ENCODE results near the gene SFRP2. TPM values are rescaled to one million over a fixed set of nuclear protein-coding genes. Genes with fewer than 3 reads are reported as not detected.

SFRP2 gene
- not detected in 2 replicates for total RNA-seq (2014; rRNA removed; shearing (Covaris generic))

- no peaks in the 10 kb centered on the region for H3K36me3 ChIP-seq
- no peak within 1 kb of the TSS for H3K4me3 ChIP-seq
- H3K9me3 ChIP-seq (replicated peaks), result no peaks in the 10 kb centered on the region
- H3K4me1 ChIP-seq (replicated peaks), result no peaks in the 10 kb centered on the region
- no peak for DNase-seq (ENCODE audit: low read depth in 1 of 2, low spot score in 2 of 2)
- peaks cover 16% of the 10 kb centered on the region for H3K27me3 ChIP-seq (replicated peaks)
- no peak within 1 kb of the TSS for H3K27ac ChIP-seq
These were observed at the start of gene SFRP2 for GRCh38 chr4:153788413-153789276. Gene SFRP2, minus strand, starts transcription at chr4:153789083. Its CDS starts 248 bp downstream, at chr4:153788835.

- Histone ChIP-seq H3K36me3 (no peaks in the 10 kb centered on the region), H3K4me3 (no peak overlapping the region), H3K4me1 (replicated peaks) (no peaks in the 10 kb centered on the region), H3K9me3 (replicated peaks) (no peaks in the 10 kb centered on the region), H3K27me3 (replicated peaks) (no peaks in the 10 kb centered on the region), H3K27ac (no peak overlapping the region)
- DNase-seq (ENCODE audit: low read depth in 1 of 2, low spot score in 2 of 2), result no peak
These were observed 49.7 kb upstream of the SFRP2 start for GRCh38 chr4:153838564-153838963.

- no peaks in the 10 kb centered on the region for H3K4me1 ChIP-seq (replicated peaks)
- no peak for DNase-seq (ENCODE audit: low read depth in 1 of 2, low spot score in 2 of 2)
- no peak overlapping the region for H3K4me3 ChIP-seq
- no peaks in the 10 kb centered on the region for H3K27me3 ChIP-seq (replicated peaks)
- H3K27ac ChIP-seq, result no peak overlapping the region
- H3K36me3 ChIP-seq, result no peaks in the 10 kb centered on the region
- H3K9me3 ChIP-seq (replicated peaks), result no peaks in the 10 kb centered on the region
These were observed 46.0 kb upstream of the SFRP2 start for GRCh38 chr4:153834901-153835300.

- H3K36me3 ChIP-seq, result no peaks in the 10 kb centered on the region
- H3K4me3 ChIP-seq, result no peak overlapping the region
- no peaks in the 10 kb centered on the region for H3K27me3 ChIP-seq (replicated peaks)
- no peaks in the 10 kb centered on the region for H3K9me3 ChIP-seq (replicated peaks)
- no peak for DNase-seq (ENCODE audit: low read depth in 1 of 2, low spot score in 2 of 2)
- H3K4me1 ChIP-seq (replicated peaks), result no peaks in the 10 kb centered on the region
- no peak overlapping the region for H3K27ac ChIP-seq
These were observed 43.9 kb upstream of the SFRP2 start for GRCh38 chr4:153832720-153833287.

GRCh38 chr4:153832054-153832453, 43.2 kb upstream of the SFRP2 start:
- Histone ChIP-seq H3K27ac (no peak overlapping the region), H3K27me3 (replicated peaks) (no peaks in the 10 kb centered on the region), H3K4me1 (replicated peaks) (no peaks in the 10 kb centered on the region), H3K36me3 (no peaks in the 10 kb centered on the region), H3K4me3 (no peak overlapping the region), H3K9me3 (replicated peaks) (no peaks in the 10 kb centered on the region)
- no peak for DNase-seq (ENCODE audit: low read depth in 1 of 2, low spot score in 2 of 2)

GRCh38 chr4:153831245-153831644, 42.4 kb upstream of the SFRP2 start:
- Histone ChIP-seq H3K27ac (no peak overlapping the region), H3K4me1 (replicated peaks) (no peaks in the 10 kb centered on the region), H3K36me3 (no peaks in the 10 kb centered on the region), H3K4me3 (no peak overlapping the region), H3K27me3 (replicated peaks) (no peaks in the 10 kb centered on the region), H3K9me3 (replicated peaks) (no peaks in the 10 kb centered on the region)
- no peak for DNase-seq (ENCODE audit: low read depth in 1 of 2, low spot score in 2 of 2)

GRCh38 chr4:153825691-153826090, 36.8 kb upstream of the SFRP2 start:
- H3K9me3 ChIP-seq (replicated peaks), result no peaks in the 10 kb centered on the region
- no peak overlapping the region for H3K4me3 ChIP-seq
- no peaks in the 10 kb centered on the region for H3K27me3 ChIP-seq (replicated peaks)
- H3K36me3 ChIP-seq, result no peaks in the 10 kb centered on the region
- no peaks in the 10 kb centered on the region for H3K4me1 ChIP-seq (replicated peaks)
- no peak overlapping the region for H3K27ac ChIP-seq
- no peak for DNase-seq (ENCODE audit: low read depth in 1 of 2, low spot score in 2 of 2)

GRCh38 chr4:153825126-153825525, 36.2 kb upstream of the SFRP2 start:
- Histone ChIP-seq H3K4me1 (replicated peaks) (no peaks in the 10 kb centered on the region), H3K9me3 (replicated peaks) (no peaks in the 10 kb centered on the region), H3K4me3 (no peak overlapping the region), H3K36me3 (no peaks in the 10 kb centered on the region), H3K27me3 (replicated peaks) (no peaks in the 10 kb centered on the region), H3K27ac (no peak overlapping the region)
- no peak for DNase-seq (ENCODE audit: low read depth in 1 of 2, low spot score in 2 of 2)

GRCh38 chr4:153824501-153824900, 35.6 kb upstream of the SFRP2 start:
- no peaks in the 10 kb centered on the region for H3K9me3 ChIP-seq (replicated peaks)
- DNase-seq (ENCODE audit: low read depth in 1 of 2, low spot score in 2 of 2), result no peak
- H3K36me3 ChIP-seq, result no peaks in the 10 kb centered on the region
- H3K27ac ChIP-seq, result no peak overlapping the region
- H3K4me1 ChIP-seq (replicated peaks), result no peaks in the 10 kb centered on the region
- no peaks in the 10 kb centered on the region for H3K27me3 ChIP-seq (replicated peaks)
- H3K4me3 ChIP-seq, result no peak overlapping the region

- Histone ChIP-seq H3K4me1 (replicated peaks) (no peaks in the 10 kb centered on the region), H3K27ac (no peak overlapping the region), H3K27me3 (replicated peaks) (no peaks in the 10 kb centered on the region), H3K9me3 (replicated peaks) (no peaks in the 10 kb centered on the region), H3K4me3 (no peak overlapping the region), H3K36me3 (no peaks in the 10 kb centered on the region)
- DNase-seq (ENCODE audit: low read depth in 1 of 2, low spot score in 2 of 2), result no peak
These were observed 34.6 kb upstream of the SFRP2 start for GRCh38 chr4:153823483-153823882.

- Histone ChIP-seq H3K27ac (no peak overlapping the region), H3K9me3 (replicated peaks) (no peaks in the 10 kb centered on the region), H3K36me3 (no peaks in the 10 kb centered on the region), H3K27me3 (replicated peaks) (no peaks in the 10 kb centered on the region), H3K4me1 (replicated peaks) (no peaks in the 10 kb centered on the region), H3K4me3 (no peak overlapping the region)
- DNase-seq (ENCODE audit: low read depth in 1 of 2, low spot score in 2 of 2), result no peak
These were observed 33.4 kb upstream of the SFRP2 start for GRCh38 chr4:153822316-153822715.

GRCh38 chr4:153817466-153817865, 28.6 kb upstream of the SFRP2 start:
- Histone ChIP-seq H3K36me3 (no peaks in the 10 kb centered on the region), H3K9me3 (replicated peaks) (no peaks in the 10 kb centered on the region), H3K4me3 (no peak overlapping the region), H3K4me1 (replicated peaks) (no peaks in the 10 kb centered on the region), H3K27ac (no peak overlapping the region), H3K27me3 (replicated peaks) (no peaks in the 10 kb centered on the region)
- DNase-seq (ENCODE audit: low read depth in 1 of 2, low spot score in 2 of 2), result no peak

GRCh38 chr4:153816542-153816941, 27.7 kb upstream of the SFRP2 start:
- Histone ChIP-seq H3K27ac (no peak overlapping the region), H3K9me3 (replicated peaks) (no peaks in the 10 kb centered on the region), H3K36me3 (no peaks in the 10 kb centered on the region), H3K4me1 (replicated peaks) (no peaks in the 10 kb centered on the region), H3K27me3 (replicated peaks) (no peaks in the 10 kb centered on the region), H3K4me3 (no peak overlapping the region)
- no peak for DNase-seq (ENCODE audit: low read depth in 1 of 2, low spot score in 2 of 2)

- no peaks in the 10 kb centered on the region for H3K4me1 ChIP-seq (replicated peaks)
- no peak overlapping the region for H3K27ac ChIP-seq
- no peaks in the 10 kb centered on the region for H3K27me3 ChIP-seq (replicated peaks)
- no peaks in the 10 kb centered on the region for H3K36me3 ChIP-seq
- no peak for DNase-seq (ENCODE audit: low read depth in 1 of 2, low spot score in 2 of 2)
- H3K4me3 ChIP-seq, result no peak overlapping the region
- H3K9me3 ChIP-seq (replicated peaks), result no peaks in the 10 kb centered on the region
These were observed 25.9 kb upstream of the SFRP2 start for GRCh38 chr4:153814789-153815188.

Measured in SJSA1 (cell line).